Mononuclear cell (primary cell): ENCODE data around the gene TMEM161A. TPM values are rescaled to one million over a fixed set of nuclear protein-coding genes. Genes with fewer than 3 reads are reported as not detected.
A peak's percentile ranks its signal among the peaks of the same experiment; 100 is the strongest.
"Not testable (repeated sequence)": the region's sequence is repeated elsewhere in the genome, so short reads cannot be mapped to it uniquely, and the experiment has no call there.

Experiments
- H3K27me3 ChIP-seq: 2 replicates; pipeline ENCODE4 v1.6.0; 2011; ENCODE audit warnings: low read length, control low read depth; ENCODE audit not compliant: insufficient read depth
- H3K4me1 ChIP-seq: 2 replicates; pipeline ENCODE4 v1.5.1; 2011; ENCODE audit warnings: mild to moderate bottlenecking, low read length, control low read depth; ENCODE audit not compliant: insufficient read depth
- H3K4me3 ChIP-seq: 2 replicates; pipeline ENCODE4 v1.5.1; 2011; ENCODE audit warnings: mild to moderate bottlenecking, low read length, moderate library complexity
- H3K9me3 ChIP-seq: 2 replicates; pipeline ENCODE4 v1.5.1; 2011; ENCODE audit warnings: low read depth, mild to moderate bottlenecking, control low read depth, low read length
- total RNA-seq: library from RNA; depleted of rRNA; stranded (reverse); fragments of >200 nt; gene quantifications from one replicate; pipeline ENCODE4 v1.2.3, GENCODE V29; 2012

TMEM161A gene
- total RNA-seq, 1 donor = 5.5 TPM

GRCh38 chr19:19145281-19145680, 7.0 kb upstream of the TMEM161A start:
- Histone ChIP-seq H3K4me3 (no peak overlapping the region), H3K4me1 (no peaks in the 10 kb centered on the region), H3K27me3 (no peaks in the 10 kb centered on the region), H3K9me3 (no peaks in the 10 kb centered on the region)

GRCh38 chr19:19142347-19142746, 4.1 kb upstream of the TMEM161A start:
- H3K4me3 ChIP-seq = no peak overlapping the region
- H3K27me3 ChIP-seq = no peaks in the 10 kb centered on the region
- H3K4me1 ChIP-seq = peaks cover 12% of the 10 kb centered on the region
- no peaks in the 10 kb centered on the region for H3K9me3 ChIP-seq

- Histone ChIP-seq H3K4me3 (no peak overlapping the region), H3K27me3 (no peaks in the 10 kb centered on the region), H3K9me3 (no peaks in the 10 kb centered on the region), H3K4me1 (peaks cover 12% of the 10 kb centered on the region)
Observed at GRCh38 chr19:19140476-19140875, 2.2 kb upstream of the TMEM161A start.

- peaks cover 15% of the 10 kb centered on the region for H3K4me1 ChIP-seq
- no peaks in the 10 kb centered on the region for H3K9me3 ChIP-seq
- no peaks in the 10 kb centered on the region for H3K27me3 ChIP-seq
- H3K4me3 ChIP-seq = no peak overlapping the region
Observed at GRCh38 chr19:19139876-19140229, 1.6 kb upstream of the TMEM161A start.

GRCh38 chr19:19137556-19138108, 646 bp downstream of the TMEM161A start:
- Histone ChIP-seq H3K4me3 (peak overlapping the region; percentile 57), H3K9me3 (no peaks in the 10 kb centered on the region), H3K4me1 (peaks cover 19% of the 10 kb centered on the region), H3K27me3 (no peaks in the 10 kb centered on the region)

GRCh38 chr19:19135713-19136112, 2.6 kb downstream of the TMEM161A start:
- H3K4me3 ChIP-seq, H3K27me3 ChIP-seq: not testable (repeated sequence)

GRCh38 chr19:19134687-19135158, 3.6 kb downstream of the TMEM161A start:
- Histone ChIP-seq H3K4me1 (peaks cover 19% of the 10 kb centered on the region), H3K9me3 (no peaks in the 10 kb centered on the region), H3K27me3 (no peaks in the 10 kb centered on the region), H3K4me3 (no peak overlapping the region)

More at GRCh38 chr19:19135713-19136112, 2.6 kb downstream of the TMEM161A start:
- H3K4me1 ChIP-seq = peaks cover 19% of the 10 kb centered on the region
- not testable (repeated sequence) for H3K9me3 ChIP-seq

GRCh38 chr19:19133985-19134384, 4.3 kb downstream of the TMEM161A start:
- Histone ChIP-seq H3K27me3 (no peaks in the 10 kb centered on the region), H3K4me3 (no peak overlapping the region), H3K4me1 (peaks cover 19% of the 10 kb centered on the region), H3K9me3 (no peaks in the 10 kb centered on the region)

GRCh38 chr19:19132912-19133311, 5.4 kb downstream of the TMEM161A start:
- Histone ChIP-seq H3K4me1 (peaks cover 11% of the 10 kb centered on the region), H3K4me3 (no peak overlapping the region), H3K27me3 (no peaks in the 10 kb centered on the region), H3K9me3 (no peaks in the 10 kb centered on the region)

- peaks cover 7% of the 10 kb centered on the region for H3K4me1 ChIP-seq
- no peak overlapping the region for H3K4me3 ChIP-seq
- no peaks in the 10 kb centered on the region for H3K27me3 ChIP-seq
- H3K9me3 ChIP-seq = no peaks in the 10 kb centered on the region
Observed at GRCh38 chr19:19131989-19132388, 6.3 kb downstream of the TMEM161A start.

GRCh38 chr19:19126102-19126501, 12.2 kb downstream of the TMEM161A start:
- H3K27me3 ChIP-seq = no peaks in the 10 kb centered on the region
- no peak overlapping the region for H3K4me3 ChIP-seq
- no peaks in the 10 kb centered on the region for H3K4me1 ChIP-seq
- H3K9me3 ChIP-seq = no peaks in the 10 kb centered on the region

GRCh38 chr19:19123386-19123785, 14.9 kb downstream of the TMEM161A start:
- Histone ChIP-seq H3K27me3 (no peaks in the 10 kb centered on the region), H3K4me1 (no peaks in the 10 kb centered on the region), H3K4me3 (no peak overlapping the region), H3K9me3 (no peaks in the 10 kb centered on the region)

GRCh38 chr19:19122902-19123301, 15.4 kb downstream of the TMEM161A start:
- Histone ChIP-seq H3K4me3 (no peak overlapping the region), H3K9me3 (no peaks in the 10 kb centered on the region), H3K4me1 (no peaks in the 10 kb centered on the region), H3K27me3 (no peaks in the 10 kb centered on the region)

GRCh38 chr19:19121371-19121770, 16.9 kb downstream of the TMEM161A start:
- H3K4me1 ChIP-seq = no peaks in the 10 kb centered on the region

GRCh38 chr19:19120308-19121231, 17.7 kb downstream of the TMEM161A start:
- Histone ChIP-seq H3K4me1 (no peaks in the 10 kb centered on the region), H3K9me3 (no peaks in the 10 kb centered on the region), H3K4me3 (no peak overlapping the region), H3K27me3 (no peaks in the 10 kb centered on the region)

More at GRCh38 chr19:19121371-19121770, 16.9 kb downstream of the TMEM161A start:
- Histone ChIP-seq H3K9me3 (no peaks in the 10 kb centered on the region), H3K27me3 (no peaks in the 10 kb centered on the region), H3K4me3 (no peak overlapping the region)
